Measurements from ENCODE around the gene BMP3.
"Not testable (repeated sequence)": the region's sequence is repeated elsewhere in the genome, so short reads cannot be mapped to it uniquely, and the experiment has no call there.

Gene BMP3

DNA sequence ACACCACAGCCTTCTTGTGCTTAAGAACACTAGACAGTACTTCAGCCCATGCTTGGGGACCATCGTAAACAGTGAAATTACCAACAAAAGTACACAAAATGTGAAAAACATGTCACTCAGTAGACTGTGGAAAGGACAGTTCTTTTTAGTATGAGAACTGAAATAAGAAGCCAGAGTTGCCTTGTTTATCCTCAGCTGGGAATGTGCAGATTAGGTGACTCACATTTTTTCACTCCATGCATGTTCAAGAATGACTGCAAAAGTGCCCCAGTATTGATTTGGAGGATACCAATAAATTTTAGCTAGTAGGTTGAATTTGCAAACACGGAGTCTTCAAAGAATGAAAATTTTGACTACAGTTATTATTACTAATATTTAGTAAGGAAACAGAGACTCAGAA is 23.1 kb upstream of the BMP3 start:
- no peak for DNase-seq (ENCODE audit: low read depth)
- TF ChIP-seq CTCF (conservative IDR thresholded peaks at IDR 0.05; ENCODE audit: low read depth, low read length) = no peak
- H3K4me3 ChIP-seq (ENCODE audit: low read depth, low read length) = no peak overlapping the region

GRCh38 chr4:81016566-81016965 is 13.9 kb upstream of the BMP3 start:
- not testable (repeated sequence) for H3K4me3 ChIP-seq (ENCODE audit: low read depth, low read length); DNase-seq (ENCODE audit: low read depth)

DNA sequence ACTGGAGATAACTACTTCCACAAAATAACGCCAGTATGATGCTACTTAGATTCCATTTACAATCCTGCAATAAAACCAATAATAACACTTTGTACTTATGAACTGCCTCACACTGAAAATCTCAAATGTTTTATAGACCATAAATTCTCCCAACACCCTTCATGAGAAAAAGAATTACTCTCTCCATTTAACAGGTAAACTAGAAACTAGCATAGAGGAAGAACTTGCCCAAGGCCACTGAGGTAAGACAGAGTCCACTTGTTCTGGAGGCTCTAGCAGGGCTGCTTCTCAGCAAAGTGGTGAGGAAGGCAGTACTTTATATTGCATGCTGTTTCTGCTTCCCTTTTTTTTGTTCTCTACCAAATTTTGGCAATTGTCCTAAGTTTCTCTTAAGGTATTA is 11.5 kb upstream of the BMP3 start:
- no peak for TF ChIP-seq CTCF (conservative IDR thresholded peaks at IDR 0.05; ENCODE audit: low read depth, low read length)
- no peak overlapping the region for H3K4me3 ChIP-seq (ENCODE audit: low read depth, low read length)
- no peak for DNase-seq (ENCODE audit: low read depth)

- no peak overlapping the region for H3K4me3 ChIP-seq (ENCODE audit: low read depth, low read length)
- no peak for DNase-seq (ENCODE audit: low read depth)
- no peak for TF ChIP-seq CTCF (conservative IDR thresholded peaks at IDR 0.05; ENCODE audit: low read depth, low read length)
These were observed 9.2 kb upstream of the BMP3 start for GRCh38 chr4:81021142-81021944.

DNA sequence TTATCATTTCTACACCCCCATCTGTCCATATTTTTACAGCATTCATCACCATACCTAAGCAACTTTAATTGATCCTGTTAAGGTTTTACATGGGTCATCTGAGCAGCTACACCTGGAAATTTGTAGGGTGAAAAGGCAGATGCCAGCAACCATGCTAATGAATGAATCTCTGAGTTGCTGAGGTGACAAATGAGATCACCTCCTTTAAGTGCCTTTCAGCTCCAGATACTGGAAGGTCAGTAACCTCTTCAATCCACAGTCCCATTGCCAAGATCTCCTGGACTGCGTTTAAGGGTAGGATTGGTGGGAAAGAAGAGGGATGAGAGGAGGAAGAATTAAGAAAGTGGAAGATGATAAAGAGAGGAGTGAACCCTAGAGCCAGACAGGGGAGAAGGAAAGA is 8.5 kb upstream of the BMP3 start:
- H3K4me3 ChIP-seq (ENCODE audit: low read depth, low read length) = no peak overlapping the region
- no peak for DNase-seq (ENCODE audit: low read depth)
- TF ChIP-seq CTCF (conservative IDR thresholded peaks at IDR 0.05; ENCODE audit: low read depth, low read length) = no peak

- DNase-seq (ENCODE audit: low read depth) = no peak
- no peak overlapping the region for H3K4me3 ChIP-seq (ENCODE audit: low read depth, low read length)
- TF ChIP-seq CTCF (conservative IDR thresholded peaks at IDR 0.05; ENCODE audit: low read depth, low read length) = no peak
These were observed 7.0 kb upstream of the BMP3 start for GRCh38 chr4:81023484-81023883.

- H3K4me3 ChIP-seq (ENCODE audit: low read depth, low read length) = no peak overlapping the region
- DNase-seq (ENCODE audit: low read depth) = no peak
- TF ChIP-seq CTCF (conservative IDR thresholded peaks at IDR 0.05; ENCODE audit: low read depth, low read length) = no peak
These were observed 678 bp downstream of the BMP3 start for GRCh38 chr4:81030981-81031791.

Data from choroid plexus epithelial cell (primary cell).